ENCODE measurements around the gene PGS1. TPM values are rescaled to one million over a fixed set of nuclear protein-coding genes. Genes with fewer than 3 reads are reported as not detected.
"Not testable (repeated sequence)": the region's sequence is repeated elsewhere in the genome, so short reads cannot be mapped to it uniquely, and the experiment has no call there.

The PGS1 gene
- total RNA-seq, 2 experiments from 2014 or later = 69.0 to 73.1 TPM

GRCh38 chr17:78458736-78459335 lies 80.4 kb downstream of the PGS1 start:
- no peaks in the 10 kb centered on the region for H3K4me1 Mint-ChIP-seq (ENCODE audit: low read depth)
- DNase-seq = no peak
- intact Hi-C loops (cut with micrococcal nuclease) = no loop called here
- H3K9me3 Mint-ChIP-seq = no peaks in the 10 kb centered on the region
- CTCF ChIA-PET = interaction anchor here (1.8 kb wide), 1 partner anchor 14 kb away, joined by 5 read pairs; no protein-coding TSS in a partner anchor
- H3K36me3 Mint-ChIP-seq (ENCODE audit: low read depth) = no peaks in the 10 kb centered on the region
- H3K27ac Mint-ChIP-seq = no peak overlapping the region
- H3K4me3 Mint-ChIP-seq = no peak overlapping the region
- H3K27me3 Mint-ChIP-seq (ENCODE audit: low read depth) = no peaks in the 10 kb centered on the region

DNA sequence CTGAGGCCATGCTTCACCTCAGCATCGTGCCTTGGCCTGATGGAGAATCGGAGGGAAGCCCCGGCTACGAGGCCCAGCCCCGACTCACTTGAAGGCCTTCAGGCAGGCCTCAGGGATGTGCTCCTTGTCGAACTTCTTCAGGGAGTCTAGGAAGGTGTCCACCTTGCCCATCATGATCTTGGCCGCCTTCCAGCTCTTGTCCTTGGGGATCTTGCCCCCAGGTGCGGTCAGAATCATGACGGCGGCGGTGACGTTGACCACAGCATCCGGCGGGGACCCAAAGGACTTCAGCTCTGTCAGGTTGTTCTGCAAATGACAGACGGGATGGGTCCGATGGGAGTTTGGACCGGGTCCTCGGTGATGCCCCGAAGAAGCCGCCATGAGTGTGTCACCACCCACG lies 81.2 kb downstream of the PGS1 start:
- Mint-ChIP-seq H3K36me3 (ENCODE audit: low read depth) (no peaks in the 10 kb centered on the region), H3K9me3 (no peaks in the 10 kb centered on the region), H3K27me3 (ENCODE audit: low read depth) (no peaks in the 10 kb centered on the region), H3K4me1 (ENCODE audit: low read depth) (no peaks in the 10 kb centered on the region), H3K4me3 (no peak overlapping the region), H3K27ac (no peak overlapping the region)
- CTCF ChIA-PET = no interaction called here
- no peak for DNase-seq
- intact Hi-C loops (cut with micrococcal nuclease) = no loop called here

- intact Hi-C loops (cut with micrococcal nuclease) = no loop called here
- no peaks in the 10 kb centered on the region for H3K27me3 Mint-ChIP-seq (ENCODE audit: low read depth)
- no peak overlapping the region for H3K4me3 Mint-ChIP-seq
- CTCF ChIA-PET = no interaction called here
- no peak for DNase-seq
- H3K4me1 Mint-ChIP-seq (ENCODE audit: low read depth) = no peaks in the 10 kb centered on the region
- H3K36me3 Mint-ChIP-seq (ENCODE audit: low read depth) = no peaks in the 10 kb centered on the region
- H3K27ac Mint-ChIP-seq = no peak overlapping the region
- H3K9me3 Mint-ChIP-seq = no peaks in the 10 kb centered on the region
Measured at GRCh38 chr17:78460176-78460675, 81.8 kb downstream of the PGS1 start.

GRCh38 chr17:78460951-78461798 lies 82.7 kb downstream of the PGS1 start:
- CTCF ChIA-PET = no interaction called here
- H3K36me3 Mint-ChIP-seq (ENCODE audit: low read depth) = no peaks in the 10 kb centered on the region

DNA sequence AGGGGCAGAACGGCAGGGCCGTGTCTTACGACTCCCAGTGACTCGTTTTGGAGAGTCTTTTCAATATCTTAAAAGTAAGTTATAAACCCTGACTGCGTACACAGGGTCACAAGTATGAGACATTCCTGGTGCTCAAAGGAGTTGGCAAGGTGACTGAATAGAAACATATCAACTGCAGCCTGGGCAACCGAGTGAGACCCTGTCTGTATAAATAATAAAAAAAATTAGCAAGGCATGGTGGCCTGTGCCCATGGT lies 83.3 kb downstream of the PGS1 start:
- Mint-ChIP-seq H3K27ac (no peak overlapping the region), H3K27me3 (ENCODE audit: low read depth) (no peaks in the 10 kb centered on the region), H3K4me3 (no peak overlapping the region), H3K9me3 (no peaks in the 10 kb centered on the region), H3K36me3 (ENCODE audit: low read depth) (no peaks in the 10 kb centered on the region), H3K4me1 (ENCODE audit: low read depth) (no peaks in the 10 kb centered on the region)
- intact Hi-C loops (cut with micrococcal nuclease) = no loop called here
- CTCF ChIA-PET = no interaction called here
- no peak for DNase-seq

More at GRCh38 chr17:78460951-78461798, 82.7 kb downstream of the PGS1 start:
- H3K27me3 Mint-ChIP-seq (ENCODE audit: low read depth) = no peaks in the 10 kb centered on the region
- DNase-seq = no peak
- H3K4me1 Mint-ChIP-seq (ENCODE audit: low read depth) = no peaks in the 10 kb centered on the region
- H3K4me3 Mint-ChIP-seq = no peak overlapping the region
- intact Hi-C loops (cut with micrococcal nuclease) = no loop called here
- no peak overlapping the region for H3K27ac Mint-ChIP-seq
- H3K9me3 Mint-ChIP-seq = no peaks in the 10 kb centered on the region

DNA sequence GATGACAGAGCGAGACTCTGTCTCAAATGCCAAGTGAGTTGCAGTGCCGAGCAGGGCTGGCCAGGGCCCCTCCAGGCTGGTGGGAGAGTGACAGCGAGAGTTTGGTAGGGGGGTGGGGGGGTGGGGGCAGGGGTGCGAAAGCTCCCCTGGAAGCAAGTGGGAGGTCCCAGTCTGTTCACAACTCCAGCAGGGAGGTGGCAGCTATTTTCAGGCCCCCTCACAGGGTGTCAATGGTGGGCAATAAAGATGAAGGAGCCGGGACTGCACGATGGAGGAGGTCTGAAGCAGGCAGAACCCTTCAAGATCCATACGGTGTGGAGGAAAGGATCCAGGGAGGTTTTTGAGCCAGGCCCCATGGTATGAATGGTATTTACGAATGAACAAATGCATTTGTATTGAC lies 83.7 kb downstream of the PGS1 start:
- no peaks in the 10 kb centered on the region for H3K9me3 Mint-ChIP-seq
- no peaks in the 10 kb centered on the region for H3K36me3 Mint-ChIP-seq (ENCODE audit: low read depth)
- no peaks in the 10 kb centered on the region for H3K4me1 Mint-ChIP-seq (ENCODE audit: low read depth)
- no peak overlapping the region for H3K27ac Mint-ChIP-seq
- H3K27me3 Mint-ChIP-seq (ENCODE audit: low read depth) = no peaks in the 10 kb centered on the region
- H3K4me3 Mint-ChIP-seq = no peak overlapping the region
- intact Hi-C loops (cut with micrococcal nuclease) = no loop called here
- CTCF ChIA-PET = no interaction called here
- no peak for DNase-seq

DNA sequence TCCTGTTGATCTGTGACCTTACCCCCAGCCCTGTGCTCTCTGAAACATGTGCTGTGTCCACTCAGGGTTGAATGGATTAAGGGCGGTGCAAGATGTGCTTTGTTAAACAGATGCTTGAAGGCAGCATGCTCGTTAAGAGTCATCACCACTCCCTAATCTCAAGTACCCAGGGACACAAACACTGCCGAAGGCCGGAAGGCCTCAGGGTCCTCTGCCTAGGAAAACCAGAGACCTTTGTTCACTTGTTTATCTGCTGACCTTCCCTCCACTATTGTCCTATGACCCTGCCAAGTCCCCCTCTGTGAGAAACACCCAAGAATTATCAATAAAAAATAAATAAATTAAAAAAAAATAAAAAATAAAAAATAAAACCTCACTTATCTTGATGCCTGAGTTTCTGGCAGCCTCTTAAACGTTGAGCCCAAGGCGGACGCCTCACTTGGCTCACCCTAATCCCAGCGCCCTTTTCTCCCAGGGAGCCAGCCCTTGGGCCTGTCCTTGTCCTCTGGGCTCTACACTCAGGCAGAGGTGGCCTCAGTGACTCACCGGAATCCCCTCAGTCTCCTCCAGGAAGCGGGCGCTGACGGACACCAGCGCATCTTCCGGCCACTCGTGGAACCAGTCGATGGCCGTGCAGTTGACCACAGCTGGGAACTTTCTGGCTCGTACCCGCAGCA lies 87.8 kb downstream of the PGS1 start:
- DNase-seq; H3K4me3 Mint-ChIP-seq; H3K27me3 Mint-ChIP-seq (ENCODE audit: low read depth); H3K36me3 Mint-ChIP-seq (ENCODE audit: low read depth); CTCF ChIA-PET; H3K4me1 Mint-ChIP-seq (ENCODE audit: low read depth); intact Hi-C loops (cut with micrococcal nuclease); H3K9me3 Mint-ChIP-seq; H3K27ac Mint-ChIP-seq: not testable (repeated sequence)

GRCh38 chr17:78466786-78467715 lies 88.6 kb downstream of the PGS1 start:
- intact Hi-C loops (cut with micrococcal nuclease) = no loop called here
- Mint-ChIP-seq H3K36me3 (ENCODE audit: low read depth) (no peaks in the 10 kb centered on the region), H3K4me1 (ENCODE audit: low read depth) (no peaks in the 10 kb centered on the region), H3K27me3 (ENCODE audit: low read depth) (no peaks in the 10 kb centered on the region), H3K27ac (no peak overlapping the region), H3K9me3 (no peaks in the 10 kb centered on the region), H3K4me3 (no peak overlapping the region)
- CTCF ChIA-PET = no interaction called here
- no peak for DNase-seq

GRCh38 chr17:78468366-78468765 lies 89.9 kb downstream of the PGS1 start:
- no peak for DNase-seq

DNA sequence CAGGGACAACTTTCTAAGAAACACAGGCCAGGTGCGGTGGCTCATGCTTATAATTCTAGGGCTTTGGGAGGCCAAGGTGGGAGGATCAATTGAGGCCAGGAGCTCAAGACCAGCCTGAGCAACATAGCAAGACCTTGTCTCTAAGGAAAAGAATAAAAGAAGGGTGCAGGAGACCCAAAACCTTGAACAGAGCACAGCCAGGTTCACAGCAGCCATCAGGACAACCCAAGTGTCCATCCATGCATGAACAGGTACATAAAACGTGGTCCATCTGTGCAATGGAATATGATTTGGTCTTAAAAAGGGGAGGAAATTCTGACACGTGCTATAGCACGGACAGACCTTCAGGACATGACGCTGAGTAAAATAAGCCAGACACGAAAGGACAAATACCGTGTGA lies 91.0 kb downstream of the PGS1 start:
- DNase-seq = no peak
- CTCF ChIA-PET = no interaction called here
- Mint-ChIP-seq H3K4me3 (no peak overlapping the region), H3K4me1 (ENCODE audit: low read depth) (no peaks in the 10 kb centered on the region), H3K27me3 (ENCODE audit: low read depth) (no peaks in the 10 kb centered on the region), H3K36me3 (ENCODE audit: low read depth) (no peaks in the 10 kb centered on the region), H3K9me3 (no peaks in the 10 kb centered on the region), H3K27ac (no peak overlapping the region)
- intact Hi-C loops (cut with micrococcal nuclease) = no loop called here

More at GRCh38 chr17:78468366-78468765, 89.9 kb downstream of the PGS1 start:
- intact Hi-C loops (cut with micrococcal nuclease) = no loop called here
- Mint-ChIP-seq H3K27ac (no peak overlapping the region), H3K9me3 (no peaks in the 10 kb centered on the region), H3K27me3 (ENCODE audit: low read depth) (no peaks in the 10 kb centered on the region), H3K4me1 (ENCODE audit: low read depth) (no peaks in the 10 kb centered on the region), H3K4me3 (no peak overlapping the region), H3K36me3 (ENCODE audit: low read depth) (no peaks in the 10 kb centered on the region)
- CTCF ChIA-PET = no interaction called here

DNA sequence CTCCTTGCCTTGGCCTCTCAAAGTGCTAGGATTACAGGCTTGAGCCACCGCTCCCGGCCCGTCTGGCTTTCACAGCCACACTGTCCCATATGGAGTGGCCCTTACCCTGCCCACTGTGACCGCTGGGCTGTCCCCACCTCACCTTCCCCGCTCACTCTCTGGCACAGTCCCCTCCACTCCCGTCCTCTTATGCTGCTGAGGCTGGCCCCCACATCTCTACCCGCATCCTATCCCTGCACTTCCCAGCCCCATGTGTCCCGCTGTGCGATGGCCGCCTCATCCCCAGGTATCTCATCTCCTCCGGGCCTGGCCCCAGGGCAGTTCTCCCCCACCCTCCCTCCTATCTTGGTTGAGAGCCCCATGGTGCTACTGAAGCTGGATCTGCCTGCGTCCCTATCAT lies 93.2 kb downstream of the PGS1 start:
- CTCF ChIA-PET = no interaction called here
- Mint-ChIP-seq H3K4me3 (no peak overlapping the region), H3K4me1 (ENCODE audit: low read depth) (no peaks in the 10 kb centered on the region), H3K27me3 (ENCODE audit: low read depth) (no peaks in the 10 kb centered on the region), H3K27ac (no peak overlapping the region), H3K36me3 (ENCODE audit: low read depth) (no peaks in the 10 kb centered on the region), H3K9me3 (no peaks in the 10 kb centered on the region)
- no peak for DNase-seq
- intact Hi-C loops (cut with micrococcal nuclease) = no loop called here

Measured in activated naive CD4-positive, alpha-beta T cell treated with anti-CD3 and anti-CD28 coated beads for 36 hours (primary cell).